Loucy (cell line): ENCODE measurements around the gene ELOVL1.

Source experiments
- H2AFZ ChIP-seq: fragments of 200-600 bp; sonication (generic); 2 replicates; pipeline ENCODE4 v1.6.0; 2016; ENCODE audit warnings: antibody characterized with exemption, mild to moderate bottlenecking, low read length, moderate library complexity
- H3F3A ChIP-seq: fragments of 200-600 bp; 2 replicates; pipeline ENCODE4 v1.6.0; 2016; ENCODE audit warnings: antibody characterized with exemption, low read depth, mild to moderate bottlenecking
- H3K27me3 ChIP-seq: fragments of 200-600 bp; sonication (generic); 2 replicates; pipeline ENCODE4 v1.6.1; 2014; ENCODE audit warnings: low read length, mild to moderate bottlenecking; ENCODE audit not compliant: insufficient read depth, poor library complexity, severe bottlenecking
- H3K36me3 ChIP-seq: fragments of 200-600 bp; sonication (generic); 2 replicates; pipeline ENCODE4 v1.6.1; 2016; ENCODE audit warnings: low read length; ENCODE audit not compliant: insufficient read depth
- H3K4me1 ChIP-seq: fragments of 200-600 bp; sonication (generic); 2 replicates; pipeline ENCODE4 v1.5.1; 2014; ENCODE audit warnings: low read length, mild to moderate bottlenecking; ENCODE audit not compliant: insufficient read depth, poor library complexity, severe bottlenecking
- H3K4me2 ChIP-seq: fragments of 200-600 bp; sonication (generic); 2 replicates; pipeline ENCODE4 v1.6.0; 2014; ENCODE audit warnings: antibody characterized with exemption, low read length, low read depth, mild to moderate bottlenecking; ENCODE audit not compliant: poor library complexity, severe bottlenecking
- H3K4me3 ChIP-seq: fragments of 200-600 bp; sonication (generic); 2 replicates; pipeline ENCODE4 v1.5.1; 2014; ENCODE audit warnings: low read length, mild to moderate bottlenecking, mixed read lengths; ENCODE audit not compliant: poor library complexity, severe bottlenecking
- H3K79me2 ChIP-seq: fragments of 200-600 bp; sonication (generic); 2 replicates; pipeline ENCODE4 v1.6.1; 2014; ENCODE audit warnings: low read length; ENCODE audit not compliant: insufficient read depth
- H3K9ac ChIP-seq: fragments of 200-600 bp; sonication (generic); 2 replicates; pipeline ENCODE4 v1.6.0; 2014; ENCODE audit warnings: mild to moderate bottlenecking, low read depth, low read length, moderate library complexity; ENCODE audit not compliant: poor library complexity, severe bottlenecking
- H3K9me2 ChIP-seq: fragments of 200-600 bp; sonication (generic); replicated peaks from 2 replicates; pipeline ENCODE4 v1.6.1; 2016; ENCODE audit warnings: low read depth, low read length, mixed read lengths
- H3K9me3 ChIP-seq: fragments of 200-600 bp; sonication (generic); 2 replicates; pipeline ENCODE4 v1.6.1; 2014; ENCODE audit warnings: mild to moderate bottlenecking, antibody characterized with exemption, low read length, low read depth; ENCODE audit not compliant: insufficient read depth
- H4K20me1 ChIP-seq: fragments of 200-600 bp; sonication (generic); 2 replicates; pipeline ENCODE4 v1.6.0; 2014; ENCODE audit warnings: antibody characterized with exemption, low read length, mild to moderate bottlenecking; ENCODE audit not compliant: insufficient read depth, poor library complexity, severe bottlenecking
- CTCF ChIP-seq: fragments of 200-600 bp; sonication (generic); conservative IDR thresholded peaks from 2 replicates; pipeline ENCODE4 v1.5.1; 2014; ENCODE audit warnings: mild to moderate bottlenecking, antibody characterized with exemption, low read length
- EZH2phosphoT487 ChIP-seq: fragments of 200-600 bp; IDR thresholded peaks from 2 replicates; pipeline ENCODE4 v1.6.1; 2018; ENCODE audit warnings: antibody characterized with exemption, mild to moderate bottlenecking, moderate library complexity, borderline replicate concordance

ELOVL1 gene

GRCh38 chr1:43354471-43354870 lies 13.3 kb downstream of the ELOVL1 start:
- H3F3A ChIP-seq, result peaks cover 3% of the 10 kb centered on the region; the same call in 1 of the 2 replicates
- H2AFZ ChIP-seq, result no peak overlapping the region
- no peaks in the 10 kb centered on the region for H3K9me2 ChIP-seq
- H3K9ac ChIP-seq, result no peak overlapping the region
- no peaks in the 10 kb centered on the region for H3K27me3 ChIP-seq
- no peaks in the 10 kb centered on the region for H4K20me1 ChIP-seq
- no peaks in the 10 kb centered on the region for H3K36me3 ChIP-seq
- H3K4me1 ChIP-seq, result peaks cover 4% of the 10 kb centered on the region
- H3K9me3 ChIP-seq, result no peaks in the 10 kb centered on the region
- TF ChIP-seq EZH2phosphoT487 (no peak), CTCF (no peak)
- no peak overlapping the region for H3K4me2 ChIP-seq
- peaks cover 7% of the 10 kb centered on the region for H3K79me2 ChIP-seq
- H3K4me3 ChIP-seq, result no peak overlapping the region

GRCh38 chr1:43352881-43353280 lies 14.9 kb downstream of the ELOVL1 start:
- no peaks in the 10 kb centered on the region for H3F3A ChIP-seq
- no peaks in the 10 kb centered on the region for H3K9me3 ChIP-seq
- no peak overlapping the region for H3K4me2 ChIP-seq
- no peak overlapping the region for H3K4me3 ChIP-seq
- H2AFZ ChIP-seq, result no peak overlapping the region
- no peaks in the 10 kb centered on the region for H3K27me3 ChIP-seq
- H3K9ac ChIP-seq, result no peak overlapping the region
- TF ChIP-seq CTCF, result no peak
- TF ChIP-seq EZH2phosphoT487, result no peak
- H3K9me2 ChIP-seq, result no peaks in the 10 kb centered on the region
- H3K79me2 ChIP-seq, result no peaks in the 10 kb centered on the region
- peaks cover 2% of the 10 kb centered on the region for H3K4me1 ChIP-seq
- no peaks in the 10 kb centered on the region for H3K36me3 ChIP-seq
- no peaks in the 10 kb centered on the region for H4K20me1 ChIP-seq

GRCh38 chr1:43352351-43352705 lies 15.5 kb downstream of the ELOVL1 start:
- TF ChIP-seq CTCF (no peak), EZH2phosphoT487 (no peak)
- Histone ChIP-seq H3K9me2 (no peaks in the 10 kb centered on the region), H2AFZ (no peak overlapping the region), H3K4me2 (no peak overlapping the region), H3K4me3 (no peak overlapping the region), H4K20me1 (no peaks in the 10 kb centered on the region), H3K79me2 (no peaks in the 10 kb centered on the region), H3K36me3 (no peaks in the 10 kb centered on the region), H3K27me3 (no peaks in the 10 kb centered on the region), H3K9ac (no peak overlapping the region), H3K4me1 (no peaks in the 10 kb centered on the region), H3K9me3 (no peaks in the 10 kb centered on the region), H3F3A (no peaks in the 10 kb centered on the region)
